HG03354 (cell line): ENCODE results near the gene SYP.

Experiments used
- ATAC-seq: cut with Tn5 transposase; IDR thresholded peaks from one replicate; pipeline ENCODE4 v1.9.1; 2021; ENCODE audit warnings: mild to moderate bottlenecking; ENCODE audit not compliant: unreplicated experiment, poor library complexity, severe bottlenecking

SYP gene

DNA sequence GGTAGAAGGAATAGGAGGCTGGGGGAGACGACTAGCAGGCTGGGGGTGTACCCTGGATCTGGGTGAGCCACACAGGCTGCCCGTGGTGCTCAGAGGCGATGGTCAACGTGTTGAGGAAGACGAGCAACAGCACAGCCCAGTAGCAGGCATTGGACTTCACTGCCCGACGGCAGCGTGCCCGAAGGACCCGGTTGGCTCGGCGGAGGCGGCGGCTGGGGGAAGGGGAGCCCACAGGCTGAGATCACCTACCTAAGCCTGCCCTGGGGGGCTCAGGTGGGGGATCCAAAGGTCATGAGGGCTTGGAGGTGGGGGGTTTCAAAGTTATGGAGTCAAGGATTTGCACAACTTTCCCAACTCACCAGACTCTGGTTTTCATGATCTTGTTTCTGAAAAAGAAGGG lies 25.9 kb upstream of the SYP start:
- no peak for ATAC-seq

DNA sequence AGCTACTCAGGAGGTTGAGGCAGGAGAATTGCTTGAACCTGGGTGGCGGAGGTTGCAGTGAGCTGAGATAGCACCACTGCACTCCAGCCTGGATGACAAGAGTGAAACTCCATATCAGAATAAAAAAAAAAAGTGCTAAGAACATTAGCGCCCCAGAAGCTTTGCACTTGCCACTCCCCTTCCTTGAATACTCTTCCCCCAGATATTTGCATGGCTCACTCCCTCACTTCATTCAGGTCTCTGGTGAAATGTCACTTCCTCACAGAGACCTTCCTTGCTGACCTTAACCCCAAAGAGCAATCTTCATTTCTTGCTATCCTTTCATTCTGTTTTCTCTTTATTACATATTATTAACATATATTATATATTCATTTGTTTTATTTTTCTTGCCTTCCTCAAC lies 21.9 kb upstream of the SYP start:
- ATAC-seq: no peak

DNA sequence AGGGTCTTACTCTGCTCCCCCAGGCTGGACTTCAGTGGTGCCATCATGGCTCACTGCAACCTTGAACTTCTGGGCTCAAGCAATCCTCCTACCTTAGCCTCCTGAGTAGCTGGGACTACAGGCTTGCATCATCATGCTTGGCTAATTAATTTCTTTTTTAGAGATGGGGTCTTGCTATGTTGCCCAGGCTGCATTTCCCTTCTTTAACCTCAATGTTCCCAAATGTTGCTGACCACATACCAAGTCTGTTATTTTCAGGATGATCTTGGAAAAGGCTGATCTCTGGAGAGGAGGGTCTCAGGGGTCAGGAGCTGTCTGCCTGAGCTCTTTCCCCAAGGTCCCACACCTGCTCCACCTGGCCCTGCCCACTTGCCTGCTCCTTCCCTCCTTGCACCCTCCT lies 20.1 kb upstream of the SYP start:
- no peak for ATAC-seq

- ATAC-seq: no peak
Measured at GRCh38 chrX:49214996-49215526, 15.1 kb upstream of the SYP start.

DNA sequence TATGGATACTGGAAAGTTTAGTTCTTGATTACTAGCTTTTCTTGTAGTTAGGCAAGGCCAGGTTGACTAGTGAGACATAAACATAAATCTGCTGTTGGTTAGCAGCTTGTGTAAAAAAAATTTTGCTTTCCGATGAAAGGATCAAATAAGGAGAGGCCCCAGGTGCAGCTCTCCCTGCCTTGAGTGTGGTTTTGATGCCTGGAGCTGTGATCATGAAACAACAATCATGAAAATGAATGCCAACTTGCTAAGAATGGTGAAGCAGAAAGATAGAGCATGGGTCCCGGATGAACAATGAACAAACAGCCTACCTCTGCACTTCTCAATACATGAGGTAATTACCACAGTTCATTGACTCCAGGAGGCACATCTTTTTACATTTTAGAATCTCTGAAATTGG lies 14.4 kb upstream of the SYP start:
- no peak for ATAC-seq

GRCh38 chrX:49212861-49213260 lies 12.9 kb upstream of the SYP start:
- no peak for ATAC-seq

DNA sequence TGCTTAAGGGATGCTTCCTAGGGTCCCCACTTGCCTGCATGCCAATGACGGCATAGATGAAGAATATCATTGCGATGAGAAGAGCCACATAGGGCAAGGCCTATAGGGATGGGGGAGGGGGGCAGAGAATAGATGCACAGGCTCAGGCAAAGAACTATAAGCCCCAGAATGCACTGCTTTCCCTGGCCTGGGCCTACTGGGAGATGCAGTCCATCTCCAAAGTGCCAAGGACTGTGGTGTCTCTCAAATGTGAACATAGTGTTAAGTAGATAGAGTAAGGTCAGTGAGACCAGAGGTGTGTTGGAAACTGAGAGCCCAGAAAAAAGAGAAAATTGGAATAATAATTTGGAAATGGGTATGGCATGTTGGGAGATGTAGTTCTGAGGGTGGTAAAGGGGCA lies 12.2 kb upstream of the SYP start:
- ATAC-seq: no peak

GRCh38 chrX:49211074-49211473 lies 11.1 kb upstream of the SYP start:
- no peak for ATAC-seq

GRCh38 chrX:49210406-49210805 lies 10.4 kb upstream of the SYP start:
- ATAC-seq: no peak

GRCh38 chrX:49209434-49210251 lies 9.7 kb upstream of the SYP start:
- ATAC-seq: no peak

- ATAC-seq: no peak
Measured at GRCh38 chrX:49208399-49208798, 8.4 kb upstream of the SYP start.

DNA sequence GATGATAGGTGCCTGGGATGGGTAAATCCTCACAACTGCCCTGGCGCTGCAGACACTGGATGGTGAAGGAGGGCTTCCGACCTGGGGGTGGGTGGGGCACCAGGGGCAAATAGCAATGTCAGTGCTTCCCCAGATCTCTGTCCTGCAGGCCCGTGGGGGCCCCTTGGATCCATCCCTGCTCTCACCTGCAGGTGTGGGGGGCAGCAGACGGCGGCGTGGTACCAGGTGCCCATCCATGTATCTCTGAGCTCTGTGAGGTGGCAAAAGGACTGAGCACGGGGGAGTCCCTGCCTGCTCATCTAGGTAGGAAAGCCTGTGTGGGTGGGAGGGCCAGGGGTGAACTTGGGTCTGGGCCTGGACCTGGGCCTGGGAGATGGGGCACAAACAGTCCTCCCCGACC lies 6.5 kb upstream of the SYP start:
- no peak for ATAC-seq

DNA sequence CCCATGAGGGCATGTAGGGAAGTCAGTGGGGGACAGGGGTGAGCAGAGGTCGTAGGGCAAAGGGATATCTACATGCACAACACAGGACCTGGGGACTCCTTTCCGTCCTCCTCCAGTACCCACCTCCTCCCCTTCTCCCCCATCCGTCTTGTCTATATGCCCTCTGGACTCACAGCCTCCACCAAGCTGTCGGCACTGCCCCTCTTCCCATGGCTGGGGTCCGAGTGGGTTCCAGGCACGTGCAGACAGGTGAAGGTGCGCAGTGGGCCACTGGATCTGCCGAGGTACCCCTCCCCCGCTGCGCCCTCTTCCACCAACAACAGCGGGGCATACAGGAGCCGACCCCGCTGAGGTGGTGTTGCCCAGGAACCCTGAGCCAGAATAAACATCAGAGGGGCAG lies 5.5 kb upstream of the SYP start:
- no peak for ATAC-seq

DNA sequence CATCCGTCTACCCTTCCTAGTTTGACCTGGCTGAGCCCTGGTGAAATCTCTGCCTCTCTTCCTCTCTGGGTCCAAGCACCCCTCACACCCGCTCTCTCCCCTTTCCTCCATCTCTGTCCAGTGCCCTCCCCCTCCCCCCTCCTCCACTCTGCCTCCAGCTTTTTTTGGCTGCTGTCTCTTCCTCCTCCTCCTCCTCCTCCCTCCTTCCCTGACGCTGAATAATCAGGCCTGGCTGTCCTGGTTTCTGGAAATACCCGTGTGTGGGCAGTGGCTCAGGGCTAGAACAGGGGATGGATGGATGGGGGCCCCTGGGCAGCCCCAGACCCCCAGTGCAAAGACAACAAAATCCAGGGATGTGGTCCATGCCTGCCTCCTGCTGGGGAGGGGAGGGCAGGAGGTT lies 4.7 kb upstream of the SYP start:
- ATAC-seq: no peak

- ATAC-seq: no peak
Measured at GRCh38 chrX:49204017-49204416, 4.0 kb upstream of the SYP start.

GRCh38 chrX:49203536-49203935 lies 3.5 kb upstream of the SYP start:
- no peak for ATAC-seq

DNA sequence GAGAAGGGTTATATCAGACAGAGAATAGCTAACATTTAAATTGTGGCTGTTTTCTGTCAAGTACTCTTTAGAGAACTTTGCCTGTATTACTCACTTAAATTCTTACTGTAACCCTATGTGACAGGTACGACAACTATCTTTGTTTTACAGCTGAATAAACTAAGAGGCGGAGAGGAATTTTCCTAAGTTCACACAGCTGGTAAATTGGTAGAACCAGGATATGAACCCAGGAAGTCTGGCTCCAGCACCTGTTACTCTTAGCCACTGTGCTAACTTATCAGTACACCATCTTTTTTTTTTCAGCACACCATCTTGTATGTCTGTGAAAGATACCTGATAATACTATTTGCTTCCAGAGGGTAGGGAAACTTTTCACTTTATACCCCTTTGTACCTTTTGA lies 2.0 kb upstream of the SYP start:
- no peak for ATAC-seq

DNA sequence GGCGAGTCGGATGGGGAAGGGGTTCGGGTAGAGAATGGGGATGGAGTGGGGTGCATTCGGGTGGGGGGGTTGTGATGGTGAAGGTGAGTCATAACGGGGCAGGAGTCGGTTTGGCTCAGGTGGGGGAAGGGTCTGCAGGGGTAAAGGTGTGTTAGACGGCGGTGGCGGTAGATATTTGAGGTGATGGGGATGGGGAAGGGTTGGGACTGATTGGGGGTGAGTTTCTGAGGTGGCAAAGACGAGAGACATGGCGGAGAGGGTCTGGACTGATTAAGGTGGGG lies 738 bp downstream of the SYP start:
- no peak for ATAC-seq

DNA sequence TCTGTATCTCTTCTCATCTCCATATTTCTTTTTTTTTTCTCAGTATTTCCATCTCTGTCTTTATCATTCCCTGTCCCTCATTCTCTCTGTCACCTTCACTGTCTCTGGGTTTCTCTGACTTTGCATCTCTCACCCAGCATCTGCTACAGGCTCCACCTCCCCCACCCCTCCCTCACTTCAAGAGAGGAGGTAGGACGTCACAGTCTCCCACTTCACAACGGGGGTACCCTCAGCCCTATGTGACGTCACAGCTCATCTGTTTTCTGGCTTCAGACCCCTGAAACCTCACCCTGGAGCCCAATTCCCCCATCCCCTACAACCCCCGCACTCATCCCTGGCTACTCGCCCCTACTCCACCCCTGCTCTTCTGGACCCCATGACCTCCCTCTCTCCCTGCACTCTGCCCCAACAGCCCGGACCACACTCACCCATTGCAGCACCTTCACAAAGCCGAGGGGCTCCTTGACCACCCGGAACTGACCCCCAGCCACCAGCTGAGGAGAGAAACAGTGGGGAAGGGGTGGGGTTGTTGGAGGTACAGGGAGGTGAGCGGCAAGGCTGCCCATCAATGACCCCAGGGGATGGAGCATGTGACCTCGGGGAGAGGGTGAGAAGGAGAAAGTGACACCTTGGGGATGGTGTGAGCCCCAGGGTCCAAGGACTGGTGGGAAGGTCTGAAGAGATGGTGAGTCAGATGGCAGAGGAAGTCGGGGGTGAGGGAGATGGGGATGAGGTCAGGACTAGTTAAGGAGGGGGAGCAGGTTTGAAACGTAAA lies 1.3 kb downstream of the SYP start:
- ATAC-seq: no peak

DNA sequence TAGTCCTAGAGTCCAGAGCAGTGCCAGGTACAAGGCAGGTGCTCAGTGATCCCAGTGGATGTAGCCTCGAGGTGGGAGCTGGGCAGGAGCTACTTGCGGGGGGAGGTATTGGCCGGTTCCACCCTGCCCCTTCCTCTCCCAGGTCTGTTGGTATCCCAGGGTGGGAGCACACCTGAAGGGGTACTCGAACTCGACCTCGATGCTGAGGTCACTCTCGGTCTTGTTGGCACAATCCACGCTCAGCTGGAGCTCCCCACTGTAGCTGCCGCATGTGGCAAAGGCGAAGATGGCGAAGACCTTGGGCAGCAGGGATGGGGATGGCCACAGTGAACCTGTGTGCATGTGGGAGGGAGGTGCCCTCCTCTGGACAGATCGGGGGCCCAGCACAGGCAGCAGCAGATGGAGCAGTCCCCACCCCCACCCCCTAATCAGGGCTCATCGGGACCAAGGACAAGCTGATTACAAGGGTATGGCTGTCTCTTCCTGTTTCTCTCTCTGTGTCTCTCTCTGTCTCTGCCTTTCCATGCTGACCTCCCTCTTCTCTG lies 2.4 kb downstream of the SYP start:
- no peak for ATAC-seq

- ATAC-seq: no peak
Measured at GRCh38 chrX:49193542-49193964, 6.4 kb downstream of the SYP start.
